WTC11 (cell line): Measurements from ENCODE around the gene KPNB1. TPM values are rescaled to one million over a fixed set of nuclear protein-coding genes. Genes with fewer than 3 reads are reported as not detected.
A peak's percentile ranks its signal among the peaks of the same experiment; 100 is the strongest.

Source experiments
- ATAC-seq: fragments of 200-7000 bp; cut with Tn5 transposase; 2 replicates; pipeline ENCODE4 v1.10.0; 2021; ENCODE audit warnings: mild to moderate bottlenecking, moderate library complexity
- CTCF ChIA-PET: fragments of 300-600 bp; sonication (Branson Sonifier 250); formaldehyde crosslinking; loops from one replicate; lab custom pipeline; 2021; ENCODE audit warnings: antibody characterized with exemption; lab: Charles Lee
- POLR2A ChIA-PET: fragments of 350-600 bp; sonication (Branson Sonifier 250); formaldehyde crosslinking; loops from one replicate; lab custom pipeline; 2021; ENCODE audit warnings: antibody characterized with exemption; lab: Charles Lee
- DNase-seq: peaks from one replicate; pipeline ENCODE4 v3.0.0; 2021; ENCODE audit warnings: low spot score
- H3K27ac Mint-ChIP-seq: 2 replicates; pipeline ENCODE4 v1.8.0; 2021; ENCODE audit warnings: mixed read lengths
- H3K27me3 Mint-ChIP-seq: 2 replicates; pipeline ENCODE4 v1.8.0; 2021; ENCODE audit warnings: low read depth, mild to moderate bottlenecking, moderate library complexity, mixed read lengths
- H3K36me3 Mint-ChIP-seq: 2 replicates; pipeline ENCODE4 v1.8.0; 2021; ENCODE audit warnings: mixed read lengths
- H3K4me1 Mint-ChIP-seq: 2 replicates; pipeline ENCODE4 v1.8.0; 2022; ENCODE audit warnings: mixed read lengths
- H3K4me3 Mint-ChIP-seq: 2 replicates; pipeline ENCODE4 v1.8.0; 2021; ENCODE audit warnings: mild to moderate bottlenecking, moderate library complexity, mixed read lengths
- H3K9me3 Mint-ChIP-seq: 2 replicates; pipeline ENCODE4 v1.8.0; 2021; ENCODE audit warnings: mixed read lengths
- AR ChIP-seq: fragments of 250-450 bp; sonication (Bioruptor Pico); IDR thresholded peaks from 2 replicates; pipeline ENCODE4 v1.9.0; 2021; ENCODE audit warnings: mild to moderate bottlenecking
- CREB1 ChIP-seq: sonication (generic); formaldehyde crosslinking; IDR thresholded peaks from 2 replicates; pipeline ENCODE4 v1.8.0; 2023; ENCODE audit warnings: mild to moderate bottlenecking, missing genetic modification reagents
- FOXJ3 ChIP-seq: sonication (generic); formaldehyde crosslinking; IDR thresholded peaks from 2 replicates; pipeline ENCODE4 v1.9.0; 2021; ENCODE audit warnings: missing genetic modification reagents, mild to moderate bottlenecking, borderline replicate concordance
- GTF2I ChIP-seq: fragments of 250-450 bp; sonication (Bioruptor Pico); conservative IDR thresholded peaks from 2 replicates; pipeline ENCODE4 v1.4.0; 2021; ENCODE audit warnings: mild to moderate bottlenecking
- HMGA2 ChIP-seq: fragments of 250-450 bp; sonication (Bioruptor Pico); IDR thresholded peaks from 2 replicates; pipeline ENCODE4 v1.4.0; 2021; ENCODE audit warnings: mild to moderate bottlenecking, moderate library complexity
- JAZF1 ChIP-seq: fragments of 250-450 bp; sonication (Bioruptor Pico); IDR thresholded peaks from 2 replicates; pipeline ENCODE4 v1.9.0; 2021; ENCODE audit warnings: moderate library complexity, mild to moderate bottlenecking, inconsistent platforms
- MXD4 ChIP-seq: fragments of 250-450 bp; sonication (Bioruptor Pico); IDR thresholded peaks from 2 replicates; pipeline ENCODE4 v1.8.0; 2021; ENCODE audit warnings: mild to moderate bottlenecking, moderate library complexity, borderline replicate concordance
- MYBL2 ChIP-seq: sonication (generic); formaldehyde crosslinking; IDR thresholded peaks from 2 replicates; pipeline ENCODE4 v1.8.1; 2023; ENCODE audit warnings: mild to moderate bottlenecking, moderate library complexity, missing genetic modification reagents
- NR1H2 ChIP-seq: sonication (generic); formaldehyde crosslinking; IDR thresholded peaks from 2 replicates; pipeline ENCODE4 v1.9.0; 2021; ENCODE audit warnings: mild to moderate bottlenecking, moderate library complexity, missing genetic modification reagents
- NR3C1 ChIP-seq: sonication (generic); formaldehyde crosslinking; conservative IDR thresholded peaks from 2 replicates; pipeline ENCODE4 v1.8.1; 2023; ENCODE audit warnings: low read depth, mild to moderate bottlenecking, missing genetic modification reagents
- SMAD3 ChIP-seq: sonication (generic); formaldehyde crosslinking; IDR thresholded peaks from 2 replicates; pipeline ENCODE4 v1.8.0; 2022; ENCODE audit warnings: missing genetic modification reagents, mild to moderate bottlenecking, borderline replicate concordance
- TCF7 ChIP-seq: sonication (generic); formaldehyde crosslinking; IDR thresholded peaks from 2 replicates; pipeline ENCODE4 v1.8.0; 2022; ENCODE audit warnings: mild to moderate bottlenecking, low read depth, missing genetic modification reagents, moderate library complexity
- TEAD4 ChIP-seq: sonication (generic); formaldehyde crosslinking; IDR thresholded peaks from 2 replicates; pipeline ENCODE4 v1.8.0; 2022; ENCODE audit warnings: mild to moderate bottlenecking, missing genetic modification reagents
- ZNF425 ChIP-seq: fragments of 250-450 bp; sonication (Bioruptor Pico); conservative IDR thresholded peaks from 2 replicates; pipeline ENCODE4 v1.9.0; 2021; ENCODE audit warnings: mild to moderate bottlenecking
- ZNF512 ChIP-seq: sonication (generic); formaldehyde crosslinking; IDR thresholded peaks from 2 replicates; pipeline ENCODE4 v1.8.1; 2022; ENCODE audit warnings: missing genetic modification reagents, borderline replicate concordance
- total RNA-seq: library from RNA; stranded (reverse); gene quantifications from 3 replicates; pipeline ENCODE4 v1.2.3, GENCODE V29; 2021
- TF ChIP-seq, protein P1 (sequence below): sonication (generic); formaldehyde crosslinking; IDR thresholded peaks from 2 replicates; pipeline ENCODE4 v1.8.1; 2022; ENCODE audit warnings: mild to moderate bottlenecking, missing genetic modification reagents, moderate library complexity, borderline replicate concordance
- TF ChIP-seq, protein P2 (sequence below): sonication (generic); formaldehyde crosslinking; IDR thresholded peaks from 2 replicates; pipeline ENCODE4 v1.8.1; 2022; ENCODE audit warnings: mild to moderate bottlenecking, moderate library complexity, missing genetic modification reagents

The KPNB1 gene
- total RNA-seq, 1 experiment from 2014 or later, result 506 TPM

- ATAC-seq, result peak; percentile 5; the same call in 1 of the 2 replicates
- H3K27me3 Mint-ChIP-seq, result peaks cover 73% of the 10 kb centered on the region
- ChIA-PET POLR2A (no interaction called here), CTCF (interaction anchor here (1.4 to 3.7 kb wide), 3 partner anchors 9 to 18 kb away, joined by 4 to 23 read pairs (median 17); partner anchors contain the start of gene TBX21)
- H3K36me3 Mint-ChIP-seq, result no peaks in the 10 kb centered on the region
- no peak overlapping the region for H3K4me3 Mint-ChIP-seq
- TF ChIP-seq MXD4 (CRISPR knock-in tag), result no peak
- TF ChIP-seq TCF7 (CRISPR knock-in tag), result no peak
- no peak for TF ChIP-seq ZNF425 (CRISPR knock-in tag)
- TF ChIP-seq AR, result no peak
- TF ChIP-seq, all 79 proteins: peak for 0
- Mint-ChIP-seq H3K27ac (no peak overlapping the region), H3K4me1 (peaks cover 21% of the 10 kb centered on the region), H3K9me3 (no peaks in the 10 kb centered on the region)
- no peak for DNase-seq
Measured at GRCh38 chr17:47717261-47717697, 67.6 kb downstream of the KPNB1 start.

- ATAC-seq (no peak), DNase-seq (no peak)
- Mint-ChIP-seq H3K4me3 (no peak overlapping the region), H3K9me3 (no peaks in the 10 kb centered on the region), H3K4me1 (peaks cover 21% of the 10 kb centered on the region), H3K27me3 (peaks cover 76% of the 10 kb centered on the region), H3K36me3 (no peaks in the 10 kb centered on the region), H3K27ac (no peak overlapping the region)
- POLR2A ChIA-PET, result interaction anchor here (0.6 kb wide), 1 partner anchor 9 kb away, joined by 3 read pairs; no protein-coding TSS in a partner anchor
- CTCF ChIA-PET, result interaction anchor here (1.1 to 3.7 kb wide), 6 partner anchors 10 to 113 kb away, joined by 3 to 23 read pairs (median 4); partner anchors contain the start of genes LRRC46, MRPL10 and TBX21
- TF ChIP-seq, protein P1, sequence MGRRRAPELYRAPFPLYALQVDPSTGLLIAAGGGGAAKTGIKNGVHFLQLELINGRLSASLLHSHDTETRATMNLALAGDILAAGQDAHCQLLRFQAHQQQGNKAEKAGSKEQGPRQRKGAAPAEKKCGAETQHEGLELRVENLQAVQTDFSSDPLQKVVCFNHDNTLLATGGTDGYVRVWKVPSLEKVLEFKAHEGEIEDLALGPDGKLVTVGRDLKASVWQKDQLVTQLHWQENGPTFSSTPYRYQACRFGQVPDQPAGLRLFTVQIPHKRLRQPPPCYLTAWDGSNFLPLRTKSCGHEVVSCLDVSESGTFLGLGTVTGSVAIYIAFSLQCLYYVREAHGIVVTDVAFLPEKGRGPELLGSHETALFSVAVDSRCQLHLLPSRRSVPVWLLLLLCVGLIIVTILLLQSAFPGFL (CRISPR knock-in tag), result no peak
- TF ChIP-seq MYBL2 (CRISPR knock-in tag), result no peak
- no peak for TF ChIP-seq TEAD4 (CRISPR knock-in tag)
- no peak for TF ChIP-seq MXD4 (CRISPR knock-in tag)
- TF ChIP-seq ZNF512 (CRISPR knock-in tag), result no peak
- no peak for TF ChIP-seq SMAD3 (CRISPR knock-in tag)
- no peak for TF ChIP-seq CREB1
- TF ChIP-seq NR1H2 (CRISPR knock-in tag), result no peak
- no peak for TF ChIP-seq HMGA2 (CRISPR knock-in tag)
- TF ChIP-seq, protein P2, sequence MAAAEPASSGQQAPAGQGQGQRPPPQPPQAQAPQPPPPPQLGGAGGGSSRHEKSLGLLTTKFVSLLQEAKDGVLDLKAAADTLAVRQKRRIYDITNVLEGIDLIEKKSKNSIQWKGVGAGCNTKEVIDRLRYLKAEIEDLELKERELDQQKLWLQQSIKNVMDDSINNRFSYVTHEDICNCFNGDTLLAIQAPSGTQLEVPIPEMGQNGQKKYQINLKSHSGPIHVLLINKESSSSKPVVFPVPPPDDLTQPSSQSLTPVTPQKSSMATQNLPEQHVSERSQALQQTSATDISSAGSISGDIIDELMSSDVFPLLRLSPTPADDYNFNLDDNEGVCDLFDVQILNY, result no peak
- no peak for TF ChIP-seq FOXJ3
- no peak for TF ChIP-seq JAZF1 (CRISPR knock-in tag)
- TF ChIP-seq NR3C1, result no peak
- TF ChIP-seq GTF2I (CRISPR knock-in tag), result no peak
Measured at GRCh38 chr17:47717979-47718621, 68.4 kb downstream of the KPNB1 start.
